ENCODE results near the gene SLC6A14. TPM values are rescaled to one million over a fixed set of nuclear protein-coding genes. Genes with fewer than 3 reads are reported as not detected.

Gene SLC6A14
- total RNA-seq, 1 experiment from 2014 or later = not detected

GRCh38 chrX:116449156-116449555 lies 12.8 kb downstream of the SLC6A14 start:
- Histone ChIP-seq H4K20me1 (ENCODE audit: control insufficient read depth, insufficient read depth, insufficient read length) (no peaks in the 10 kb centered on the region), H3K79me1 (ENCODE audit: insufficient read depth, low read depth, low read length, poor library complexity, severe bottlenecking) (no peaks in the 10 kb centered on the region), H3K27me3 (ENCODE audit: insufficient read depth, low read length) (no peaks in the 10 kb centered on the region), H3T11ph (ENCODE audit: low read length) (no peak overlapping the region), H3K23me2 (ENCODE audit: insufficient read length, low read depth, low read length, poor library complexity, severe bottlenecking) (no peaks in the 10 kb centered on the region), H3K4me2 (ENCODE audit: insufficient read depth, insufficient read length, low read length) (no peak overlapping the region), H3K79me2 (ENCODE audit: insufficient read depth, low read length) (no peaks in the 10 kb centered on the region), H2AK5ac (ENCODE audit: insufficient read length, low read length) (no peak overlapping the region), H4K5ac (ENCODE audit: insufficient read length, low read depth, low read length) (no peak overlapping the region), H2AFZ (ENCODE audit: low read length) (no peak overlapping the region), H3K9me3 (ENCODE audit: control insufficient read depth, low read depth, low read length) (no peaks in the 10 kb centered on the region), H3K56ac (ENCODE audit: insufficient read length, low read depth, low read length) (no peak overlapping the region), H3K14ac (ENCODE audit: insufficient read depth, low read length) (no peak overlapping the region), H3K9ac (ENCODE audit: extremely low read depth, insufficient read length, low read length) (no peak overlapping the region), H2BK15ac (ENCODE audit: low read depth, low read length) (no peak overlapping the region), H2BK12ac (ENCODE audit: insufficient read length, low read depth, low read length) (no peak overlapping the region), H3K4ac (ENCODE audit: low read depth, low read length) (no peak overlapping the region), H2BK120ac (ENCODE audit: low read depth, low read length, poor library complexity, severe bottlenecking) (no peak overlapping the region), H3K18ac (ENCODE audit: insufficient read length, low read depth, low read length) (no peak overlapping the region), H4K8ac (replicated peaks; ENCODE audit: insufficient read length, low read depth, low read length) (no peak overlapping the region), H3K23ac (ENCODE audit: insufficient read length, low read depth, low read length) (no peak overlapping the region), H3K27ac (ENCODE audit: insufficient read length, low read depth, low read length) (no peak overlapping the region), H2BK5ac (ENCODE audit: insufficient read length, low read length) (no peak overlapping the region), H3K4me1 (ENCODE audit: insufficient read depth, low read length) (no peaks in the 10 kb centered on the region), H2BK20ac (ENCODE audit: low read depth, low read length, poor library complexity, severe bottlenecking) (no peak overlapping the region), H4K91ac (ENCODE audit: insufficient read length, low read depth, low read length) (no peak overlapping the region)
- WGBS (ENCODE audit: extremely low coverage, insufficient read length, low lambda C conversion rate) = no CpG with 5 or more reads among the region's 2 CpGs
- no peaks in the 10 kb centered on the region for H3K36me3 Mint-ChIP-seq (ENCODE audit: insufficient read depth in 1 of 3, low read depth in 3 of 3)
- no peak overlapping the region for H3K27ac Mint-ChIP-seq
- H3K4me3 Mint-ChIP-seq = no peak overlapping the region
- no peaks in the 10 kb centered on the region for H3K9me3 Mint-ChIP-seq
- no peaks in the 10 kb centered on the region for H3K27me3 Mint-ChIP-seq (ENCODE audit: low read depth)
- no peak for TF ChIP-seq CTCF (conservative IDR thresholded peaks at IDR 0.05)
- no peak for DNase-seq
- peaks cover 3 to 4% of the 10 kb centered on the region in 2 experiments for H3K4me1 Mint-ChIP-seq

Measured in H9 (cell line).